ENCODE measurements around the gene MED27.

Gene MED27

GRCh38 chr9:131915181-131915580 lies 164.5 kb downstream of the MED27 start:
- DNase-seq = peak; percentile 52

GRCh38 chr9:131912671-131913070 lies 167.0 kb downstream of the MED27 start:
- no peak for DNase-seq

- no peak for DNase-seq
Observed at GRCh38 chr9:131912069-131912468, 167.6 kb downstream of the MED27 start.

GRCh38 chr9:131910572-131910971 lies 169.1 kb downstream of the MED27 start:
- no peak for DNase-seq

GRCh38 chr9:131905144-131905543 lies 174.5 kb downstream of the MED27 start:
- no peak for DNase-seq

GRCh38 chr9:131899296-131900228 lies 180.1 kb downstream of the MED27 start:
- DNase-seq = no peak

- DNase-seq = no peak
Observed at GRCh38 chr9:131892902-131893500, 186.7 kb downstream of the MED27 start.

GRCh38 chr9:131892162-131892707 lies 187.4 kb downstream of the MED27 start:
- no peak for DNase-seq

GRCh38 chr9:131891598-131891997 lies 188.1 kb downstream of the MED27 start:
- DNase-seq = no peak

GRCh38 chr9:131889437-131890251 lies 190.0 kb downstream of the MED27 start:
- no peak for DNase-seq

GRCh38 chr9:131888923-131889322 lies 190.7 kb downstream of the MED27 start:
- DNase-seq = no peak

GRCh38 chr9:131887680-131888079 lies 192.0 kb downstream of the MED27 start:
- DNase-seq = no peak

- no peak for DNase-seq
Observed at GRCh38 chr9:131886826-131887225, 192.8 kb downstream of the MED27 start.

GRCh38 chr9:131885144-131885609 lies 194.5 kb downstream of the MED27 start:
- no peak for DNase-seq

- DNase-seq = no peak
Observed at GRCh38 chr9:131884222-131884621, 195.4 kb downstream of the MED27 start.

- DNase-seq = no peak
Observed at GRCh38 chr9:131880833-131881583, 198.7 kb downstream of the MED27 start.

GRCh38 chr9:131879911-131880290 lies 199.8 kb downstream of the MED27 start:
- DNase-seq = no peak

GRCh38 chr9:131879181-131879910 lies 200.3 kb downstream of the MED27 start:
- no peak for DNase-seq

- no peak for DNase-seq
Observed at GRCh38 chr9:131876486-131876885, 203.2 kb downstream of the MED27 start.

- DNase-seq = no peak
Observed at GRCh38 chr9:131875828-131876485, 203.7 kb downstream of the MED27 start.
